H1 (cell line): ENCODE results near the gene ARFGEF3. TPM values are rescaled to one million over a fixed set of nuclear protein-coding genes. Genes with fewer than 3 reads are reported as not detected.

Experiments used
- CTCF ChIA-PET: fragments of 300-600 bp; sonication (Branson Sonifier 250); formaldehyde crosslinking; loops from one replicate; lab custom pipeline; 2021; ENCODE audit not compliant: partially characterized antibody; lab: Charles Lee
- POLR2A ChIA-PET: fragments of 300-600 bp; sonication (Branson Sonifier 250); formaldehyde crosslinking; loops from one replicate; lab custom pipeline; 2021; ENCODE audit warnings: inconsistent platforms; ENCODE audit not compliant: partially characterized antibody; lab: Charles Lee
- DNase-seq, 2 experiments: peaks; one replicate each; pipeline versions ENCODE4 v3.0.0 to v3.0.0-alpha.2; 2010 to 2022; ENCODE audit warnings: low spot score in 2 of 2, low read depth in 1 of 2, mixed read lengths in 1 of 2
- FAIRE-seq: peaks from 2 replicates; lab custom pipeline; 2011; peaks lifted over from hg19 to GRCh38; lab: Jason Lieb, UNC
- H2AFZ ChIP-seq: 2 replicates; pipeline ENCODE4 v1.8.1; 2012; ENCODE audit warnings: low read length, inconsistent platforms
- H2AK5ac ChIP-seq: 2 replicates; pipeline ENCODE4 v1.6.1; 2013; ENCODE audit warnings: low read depth, low read length
- H2BK120ac ChIP-seq: replicated peaks from 2 replicates; pipeline ENCODE3; 2013; ENCODE audit warnings: low read depth, low read length, inconsistent platforms
- H2BK12ac ChIP-seq: 2 replicates; pipeline ENCODE4 v1.6.1; 2013; ENCODE audit warnings: low read depth, low read length
- H2BK15ac ChIP-seq: 2 replicates; pipeline ENCODE4 v1.6.1; 2013; ENCODE audit warnings: low read length
- H2BK20ac ChIP-seq: 2 replicates; pipeline ENCODE4 v1.6.1; 2013; ENCODE audit warnings: low read length
- H2BK5ac ChIP-seq: 2 replicates; pipeline ENCODE4 v1.6.1; 2013; ENCODE audit warnings: low read depth, low read length
- H3K14ac ChIP-seq: 2 replicates; pipeline ENCODE4 v1.6.1; 2013; ENCODE audit warnings: inconsistent platforms; ENCODE audit not compliant: insufficient read length
- H3K18ac ChIP-seq: 2 replicates; pipeline ENCODE4 v1.6.1; 2013; ENCODE audit warnings: low read length; ENCODE audit errors: extremely low read depth
- H3K23ac ChIP-seq: 2 replicates; pipeline ENCODE4 v1.6.1; 2013; ENCODE audit warnings: inconsistent platforms; ENCODE audit not compliant: insufficient read length
- H3K23me2 ChIP-seq: 2 replicates; pipeline ENCODE4 v1.6.1; 2013; ENCODE audit warnings: low read depth, low read length
- H3K27ac ChIP-seq: 2 replicates; pipeline ENCODE4 v1.6.1; 2011; ENCODE audit warnings: low read depth, low read length, inconsistent platforms
- H3K27me3 ChIP-seq, 4 experiments: replicated peaks in 1 of 4; 1 replicate in 1 of 4; 2 replicates in 3 of 4; pipeline versions ENCODE4 v1.6.1 to v1.8.1; 2011 to 2013; ENCODE audit warnings: low read length in 3 of 4, mild to moderate bottlenecking in 3 of 4, inconsistent platforms in 2 of 4, mixed read lengths in 2 of 4, moderate library complexity in 1 of 4; ENCODE audit not compliant: control insufficient read depth in 3 of 4, insufficient read depth in 3 of 4; ENCODE audit errors: extremely low read depth in 1 of 4
- H3K36me3 ChIP-seq, 4 experiments: 2 replicates each; pipeline versions ENCODE4 v1.6.1 to v1.8.1; 2011 to 2013; ENCODE audit warnings: mild to moderate bottlenecking in 4 of 4, low read length in 3 of 4, moderate library complexity in 2 of 4, control low read depth in 1 of 4, inconsistent platforms in 1 of 4; ENCODE audit not compliant: insufficient read depth in 4 of 4, control insufficient read depth in 2 of 4
- H3K4ac ChIP-seq: replicated peaks from 2 replicates; pipeline ENCODE3; 2013; ENCODE audit warnings: low read length, low read depth, mixed read lengths, inconsistent platforms; ENCODE audit not compliant: insufficient read length
- H3K4me1 ChIP-seq, 4 experiments: replicated peaks in 1 of 4; 1 replicate in 1 of 4; 2 replicates in 3 of 4; pipeline versions ENCODE4 v1.6.1 to v1.8.1; 2011 to 2013; ENCODE audit warnings: low read length in 3 of 4, inconsistent platforms in 2 of 4, mixed read lengths in 1 of 4; ENCODE audit not compliant: insufficient read depth in 4 of 4, control insufficient read depth in 3 of 4
- H3K4me2 ChIP-seq, 2 experiments: 2 replicates each; pipeline versions ENCODE4 v1.6.1 to v1.8.1; 2011 to 2013; ENCODE audit warnings: low read depth in 2 of 2, low read length in 2 of 2, control low read depth in 1 of 2, inconsistent platforms in 1 of 2, mild to moderate bottlenecking in 1 of 2; ENCODE audit not compliant: insufficient read depth in 1 of 2
- H3K4me3 ChIP-seq, 4 experiments: fragments of 200-600, 300-600 bp in 1 of 4; sonication (generic), shearing (Covaris generic), sonication (Bioruptor Twin) in 1 of 4; 2 replicates each; pipeline versions ENCODE4 v1.5.1 to v1.8.1; 2011 to 2016; ENCODE audit warnings: low read length in 4 of 4, low read depth in 3 of 4, control low read depth in 2 of 4, inconsistent platforms in 2 of 4, mild to moderate bottlenecking in 2 of 4, mixed read lengths in 1 of 4, moderate library complexity in 1 of 4; ENCODE audit not compliant: insufficient read depth in 2 of 4; ENCODE audit errors: extremely low read depth in 1 of 4
- H3K56ac ChIP-seq: replicated peaks from 2 replicates; pipeline ENCODE3; 2013; ENCODE audit warnings: low read depth, mild to moderate bottlenecking, mixed read lengths, low read length, inconsistent platforms; ENCODE audit not compliant: insufficient read length
- H3K79me1 ChIP-seq: 2 replicates; pipeline ENCODE4 v1.6.1; 2013; ENCODE audit warnings: low read depth, low read length, control low read depth
- H3K79me2 ChIP-seq, 2 experiments: 2 replicates each; pipeline versions ENCODE4 v1.6.1 to v1.8.1; 2012 to 2013; ENCODE audit warnings: low read length in 2 of 2, mild to moderate bottlenecking in 2 of 2, inconsistent platforms in 1 of 2; ENCODE audit not compliant: insufficient read depth in 2 of 2, control insufficient read depth in 1 of 2
- H3K9ac ChIP-seq, 4 experiments: replicated peaks in 1 of 4; 1 replicate in 1 of 4; 2 replicates in 3 of 4; pipeline versions ENCODE4 v1.6.1 to v1.8.1; 2011 to 2013; ENCODE audit warnings: low read depth in 3 of 4, low read length in 3 of 4, control low read depth in 2 of 4, mild to moderate bottlenecking in 2 of 4, moderate library complexity in 2 of 4, inconsistent platforms in 1 of 4; ENCODE audit errors: extremely low read depth in 1 of 4
- H3K9me3 ChIP-seq, 2 experiments: 2 replicates each; pipeline versions ENCODE4 v1.6.1 to v1.8.1; 2012 to 2013; ENCODE audit warnings: mild to moderate bottlenecking in 2 of 2, moderate library complexity in 2 of 2, control low read depth in 1 of 2, inconsistent platforms in 1 of 2, low read depth in 1 of 2, low read length in 1 of 2, mixed read lengths in 1 of 2; ENCODE audit not compliant: insufficient read depth in 2 of 2
- H4K20me1 ChIP-seq, 2 experiments: replicated peaks in 1 of 2; 2 replicates each; pipeline versions ENCODE3 to v1.8.1; 2011 to 2013; ENCODE audit warnings: inconsistent platforms in 2 of 2, low read length in 2 of 2, mild to moderate bottlenecking in 1 of 2; ENCODE audit not compliant: insufficient read depth in 2 of 2, control insufficient read depth in 1 of 2
- H4K5ac ChIP-seq: 2 replicates; pipeline ENCODE4 v1.6.1; 2013; ENCODE audit warnings: low read length, low read depth, mixed read lengths, inconsistent platforms; ENCODE audit not compliant: insufficient read length
- H4K8ac ChIP-seq: 2 replicates; pipeline ENCODE4 v1.8.0; 2013; ENCODE audit warnings: mild to moderate bottlenecking, moderate library complexity, low read length, inconsistent platforms; ENCODE audit not compliant: insufficient read depth; ENCODE audit errors: extremely low read depth
- H4K91ac ChIP-seq: replicated peaks from 2 replicates; pipeline ENCODE3; 2013; ENCODE audit warnings: low read length, mixed read lengths, inconsistent platforms; ENCODE audit not compliant: insufficient read length
- BCL11A ChIP-seq, 2 experiments: IDR thresholded peaks; one replicate each; pipeline ENCODE4 v1.6.1; 2011; ENCODE audit warnings: low read depth in 2 of 2, low read length in 2 of 2, mild to moderate bottlenecking in 2 of 2
- CTBP2 ChIP-seq: IDR thresholded peaks from 2 replicates; pipeline ENCODE4 v1.7.0; 2011; ENCODE audit warnings: borderline replicate concordance, mild to moderate bottlenecking, moderate library complexity, mixed read lengths, low read length; ENCODE audit not compliant: insufficient read depth, insufficient read length
- KDM1A ChIP-seq: fragments of 200-600, 300-600 bp; sonication (generic); IDR thresholded peaks from 2 replicates; pipeline ENCODE4 v1.7.1; 2016; ENCODE audit warnings: mild to moderate bottlenecking, low read length, borderline replicate concordance
- MAFK ChIP-seq: IDR thresholded peaks from 2 replicates; pipeline ENCODE4 v1.6.1; 2012; ENCODE audit warnings: low read depth, mild to moderate bottlenecking, improper control_type of control experiment, low read length
- POLR2AphosphoS5 ChIP-seq: IDR thresholded peaks from 2 replicates; pipeline ENCODE4 v1.6.1; 2011; ENCODE audit warnings: low read depth, low read length
- SIN3A ChIP-seq, 2 experiments: IDR thresholded peaks in 1 of 2; conservative IDR thresholded peaks in 1 of 2; 2 replicates each; pipeline ENCODE4 v1.6.1; 2011 to 2012; ENCODE audit warnings: low read length in 2 of 2, improper control_type of control experiment in 1 of 2, low read depth in 1 of 2, mild to moderate bottlenecking in 1 of 2
- SIRT6 ChIP-seq: IDR thresholded peaks from one replicate; pipeline ENCODE4 v1.7.1; 2012; ENCODE audit warnings: low read length, inconsistent platforms
- SP1 ChIP-seq: IDR thresholded peaks from 2 replicates; pipeline ENCODE4 v1.6.1; 2011; ENCODE audit warnings: low read depth, low read length
- SUZ12 ChIP-seq: fragments of 200-600 bp; sonication (generic); IDR thresholded peaks from 2 replicates; pipeline ENCODE4 v1.6.1; 2012; ENCODE audit warnings: mild to moderate bottlenecking, inconsistent platforms, low read length, moderate library complexity, mixed read lengths
- WGBS, 2 experiments: shearing (Covaris generic) in 1 of 2; methylation state at CpG; one replicate each; pipeline versions ENCODE4 v1.1.6 to v1.1.7; 2013 to 2015; ENCODE audit warnings: low lambda C conversion rate in 2 of 2, mixed read lengths in 2 of 2, inconsistent platforms in 1 of 2, low coverage in 1 of 2, missing lambda C conversion rate in 1 of 2; ENCODE audit not compliant: insufficient replicate concordance in 2 of 2, insufficient coverage in 1 of 2, insufficient read length in 1 of 2; ENCODE audit errors: extremely low coverage in 1 of 2, missing lambda C conversion rate in 1 of 2; 5-methylcytosine and 5-hydroxymethylcytosine counted together
- polyA plus RNA-seq, 7 experiments: library from polyadenylated mRNA; depleted of rRNA in 3 of 7; stranded (reverse) in 5 of 7; unstranded in 2 of 7; fragments of >200 nt in 5 of 7; fragments of 200-250 nt in 2 of 7; gene quantifications; 1 replicate in 5 of 7; 2 replicates in 1 of 7; 4 replicates in 1 of 7; pipeline versions ENCODE4 v1.2.1 to v1.2.3, GENCODE V29; 2011 to 2013; ENCODE audit warnings: missing spikeins in 2 of 7, mixed read lengths in 2 of 7
- total RNA-seq: library from RNA; stranded (reverse); fragmentation: NEBNext Ultra II Directional; extraction: Animal tissue kit (Norgen Biotek cat#: 25700); gene quantifications from 2 replicates; pipeline ENCODE4 v1.2.1, GENCODE V29; 2021
- TF ChIP-seq, protein P1 (sequence below): IDR thresholded peaks from 2 replicates; pipeline ENCODE4 v1.6.1; 2011; ENCODE audit warnings: low read depth, mild to moderate bottlenecking, low read length; ENCODE audit not compliant: insufficient read depth

Gene ARFGEF3
- total and polyA plus RNA-seq, 2 of the 8 experiments (the other 6 are each of a cell fraction or from before 2014, with no cell fraction given) = 5.8 to 23.2 TPM

DNA sequence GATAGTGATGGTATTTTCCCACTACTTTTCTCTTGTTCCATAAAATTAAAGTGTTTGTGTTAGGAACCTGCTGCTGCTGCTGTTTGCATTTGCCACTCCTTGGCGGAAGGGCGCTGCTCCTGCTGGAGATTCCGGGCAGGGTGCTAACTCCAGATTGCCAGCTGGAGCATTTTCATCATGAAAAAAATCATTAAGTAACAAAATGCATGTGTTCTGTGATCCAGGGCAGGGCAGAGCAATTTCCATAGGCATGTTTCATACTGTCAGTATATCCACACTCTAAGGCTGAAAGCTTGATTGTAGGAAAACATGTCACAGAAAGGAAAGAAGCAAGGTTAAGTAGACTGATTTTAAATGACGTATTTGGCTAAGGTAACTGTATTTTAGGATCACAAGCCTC lies 32.5 kb downstream of the ARFGEF3 start:
- no peak overlapping the region for H2BK120ac ChIP-seq
- H3K4me2 ChIP-seq = no peak overlapping the region
- no peak overlapping the region for H3K56ac ChIP-seq
- no peaks in the 10 kb centered on the region; a peak in 2 of 4 replicates for H3K79me2 ChIP-seq
- H2BK15ac ChIP-seq = no peak overlapping the region
- H3K27me3 ChIP-seq = no peaks in the 10 kb centered on the region
- H2BK12ac ChIP-seq = no peak overlapping the region
- H3K14ac ChIP-seq = no peak overlapping the region
- POLR2A ChIA-PET = interaction anchor here (1.2 kb wide), 1 partner anchor 12 kb away, joined by 3 read pairs; no protein-coding TSS in a partner anchor
- no peak overlapping the region for H3K23ac ChIP-seq
- H2AFZ ChIP-seq = no peak overlapping the region
- peaks cover 0 to 10% (median 7%) of the 10 kb centered on the region in 4 experiments; a peak in 3 of 7 replicates for H3K4me1 ChIP-seq
- no peak overlapping the region for H3K27ac ChIP-seq
- H4K5ac ChIP-seq = no peak overlapping the region
- DNase-seq = no peak
- H4K91ac ChIP-seq = no peak overlapping the region
- H2AK5ac ChIP-seq = no peak overlapping the region
- no peaks in the 10 kb centered on the region for H3K9me3 ChIP-seq
- 89% methylated on average over 4 of the region's 4 CpGs; no CpG with 5 or more reads in 1 of the 2 experiments for WGBS, 2 experiments
- no peak overlapping the region for H2BK20ac ChIP-seq
- H3K23me2 ChIP-seq = no peaks in the 10 kb centered on the region
- H3K4me3 ChIP-seq = no peak overlapping the region
- H3K79me1 ChIP-seq = no peaks in the 10 kb centered on the region
- no peaks in the 10 kb centered on the region for H4K20me1 ChIP-seq
- TF ChIP-seq, protein P1, sequence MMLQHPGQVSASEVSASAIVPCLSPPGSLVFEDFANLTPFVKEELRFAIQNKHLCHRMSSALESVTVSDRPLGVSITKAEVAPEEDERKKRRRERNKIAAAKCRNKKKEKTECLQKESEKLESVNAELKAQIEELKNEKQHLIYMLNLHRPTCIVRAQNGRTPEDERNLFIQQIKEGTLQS = no peak
- TF ChIP-seq SP1 = no peak
- no peak for TF ChIP-seq CTBP2
- TF ChIP-seq SUZ12 = no peak
- no peak for TF ChIP-seq POLR2AphosphoS5
- TF ChIP-seq SIN3A (conservative IDR thresholded peaks at IDR 0.05 in 1 of 2, IDR thresholded peaks at IDR 0.05 in 1 of 2; ENCODE audit: low read depth in 1 of 2, low read length in 2 of 2) = no peak
- no peak for TF ChIP-seq SIRT6
- TF ChIP-seq MAFK = no peak
- TF ChIP-seq BCL11A (IDR thresholded peaks at IDR 0.05; ENCODE audit: low read depth in 2 of 2, low read length in 2 of 2) = no peak
- TF ChIP-seq KDM1A = no peak
- H2BK5ac ChIP-seq = no peak overlapping the region
- no peak overlapping the region for H3K4ac ChIP-seq
- no peaks in the 10 kb centered on the region for H3K36me3 ChIP-seq
- CTCF ChIA-PET = interaction anchor here (0.7 to 1.1 kb wide), 2 partner anchors 17 to 78 kb away, joined by 6 to 7 read pairs; no protein-coding TSS in a partner anchor
- no peak overlapping the region for H3K9ac ChIP-seq
- no peak overlapping the region for H4K8ac ChIP-seq
- FAIRE-seq = no peak
- no peak overlapping the region for H3K18ac ChIP-seq
